Measurements from ENCODE around the gene FAM240B.

Gene FAM240B

DNA sequence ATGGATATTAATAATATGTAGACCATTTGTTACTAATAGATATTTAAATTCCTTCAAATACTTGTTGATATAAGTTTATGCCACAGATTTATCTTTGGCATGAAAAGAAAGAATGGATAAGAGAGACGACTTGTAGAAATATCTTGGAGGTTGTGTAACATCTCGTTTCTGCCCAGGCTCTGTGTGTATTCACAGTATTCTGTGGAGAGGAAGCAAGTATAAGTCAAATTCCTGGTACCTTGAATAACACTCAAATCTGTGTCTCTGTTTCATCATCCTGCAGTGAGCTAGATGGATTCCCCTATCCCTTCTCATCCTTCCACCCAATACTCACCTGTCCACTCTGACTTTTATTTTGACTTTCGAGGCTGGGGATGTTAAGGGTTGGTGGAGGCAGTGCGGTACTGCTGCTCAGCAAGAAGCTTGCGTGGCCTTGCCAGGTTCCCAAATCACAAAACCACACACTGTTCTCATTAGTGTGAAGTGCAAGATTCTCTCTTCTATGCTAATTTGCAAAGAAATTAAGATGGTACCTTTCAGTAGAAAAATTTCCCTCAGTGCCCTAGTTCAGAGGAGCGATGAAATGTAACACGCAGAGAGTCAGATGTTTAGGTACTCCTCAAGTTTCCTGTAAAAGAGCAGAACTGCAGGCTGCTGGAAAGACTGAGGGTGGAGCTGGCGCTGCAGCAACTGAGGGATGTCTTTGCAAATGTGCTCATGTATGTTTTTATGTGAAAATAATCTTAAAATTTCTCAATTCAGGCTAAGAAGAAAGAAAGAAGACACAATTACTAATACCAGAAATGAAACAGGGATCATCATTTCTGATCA, 57.0 kb downstream of the FAM240B start:
- DNase-seq: no peak

DNA sequence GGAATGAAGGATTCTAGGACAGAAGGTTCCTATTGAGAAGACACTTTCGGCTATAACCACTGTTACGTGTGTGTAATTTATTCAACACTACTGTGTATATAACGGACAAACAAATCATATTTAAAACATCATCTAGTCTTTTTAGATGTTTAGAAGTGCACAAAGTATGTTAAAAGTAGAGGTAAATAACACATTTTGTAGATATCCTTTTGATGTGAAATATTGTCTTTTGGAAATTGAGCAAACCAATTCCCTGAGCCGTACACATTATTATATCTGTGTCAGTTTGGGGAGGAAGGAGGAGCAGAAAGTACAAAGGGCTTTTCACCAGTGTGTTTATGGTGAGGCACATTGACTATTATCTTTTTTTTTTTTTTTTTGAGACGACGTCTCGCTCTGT, 60.4 kb downstream of the FAM240B start:
- no peak for DNase-seq

DNA sequence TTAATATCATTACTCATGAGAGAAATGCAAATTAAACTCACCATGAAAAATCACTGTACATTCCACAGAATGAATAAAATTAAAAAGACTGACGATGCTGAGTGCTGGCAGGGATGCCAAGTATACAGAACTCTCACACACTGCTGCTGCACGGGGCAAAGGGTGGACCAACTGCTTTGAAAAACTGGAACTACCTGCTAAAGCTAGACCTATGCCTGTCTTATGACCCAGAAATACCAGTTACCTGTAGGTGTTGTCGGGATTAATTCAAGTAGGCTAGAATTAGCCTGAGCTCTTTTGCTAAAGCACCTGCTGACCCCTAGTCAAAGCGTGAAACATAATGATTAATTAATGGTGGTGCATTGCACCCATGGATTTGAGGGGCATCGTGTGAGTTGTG, 63.0 kb downstream of the FAM240B start:
- no peak for DNase-seq

DNA sequence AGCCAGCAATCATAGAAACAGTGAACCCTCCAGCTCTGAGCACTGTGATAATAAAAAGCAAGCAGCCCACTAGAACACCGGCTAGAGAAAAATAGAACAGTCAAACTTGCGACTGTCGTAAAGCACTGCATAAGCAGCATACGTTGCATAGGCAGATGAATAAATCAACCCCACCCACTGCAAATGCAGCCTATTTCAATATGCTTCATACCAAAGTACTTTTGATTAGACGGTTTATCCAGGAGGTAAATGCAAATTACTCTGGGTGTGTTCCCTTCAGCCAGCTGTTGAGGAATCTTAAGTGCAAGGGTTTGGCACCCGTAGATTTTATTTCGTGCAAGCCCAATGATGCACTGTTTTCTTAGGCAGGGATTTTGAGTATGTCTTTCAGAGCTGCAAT, 67.4 kb downstream of the FAM240B start:
- DNase-seq: no peak

DNA sequence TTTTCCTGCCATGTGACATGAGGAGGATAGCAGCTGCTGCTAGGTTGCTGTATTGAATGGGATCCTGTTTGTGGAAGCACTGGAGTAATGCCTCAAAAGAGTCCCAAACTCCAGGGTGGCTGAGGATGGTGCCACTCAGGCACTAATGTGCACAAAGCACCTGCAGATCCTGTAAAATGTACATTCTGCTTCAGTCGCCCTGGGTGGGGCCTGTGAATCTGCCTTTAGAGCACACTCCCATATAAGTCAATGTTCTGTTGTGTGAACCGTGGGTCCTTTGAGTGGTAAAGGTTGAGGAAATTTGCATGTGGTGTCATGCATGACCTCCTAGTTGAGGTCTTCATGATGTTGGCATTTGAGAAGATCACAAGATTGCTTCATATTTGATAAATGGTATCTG, 67.9 kb downstream of the FAM240B start:
- no peak for DNase-seq

DNA sequence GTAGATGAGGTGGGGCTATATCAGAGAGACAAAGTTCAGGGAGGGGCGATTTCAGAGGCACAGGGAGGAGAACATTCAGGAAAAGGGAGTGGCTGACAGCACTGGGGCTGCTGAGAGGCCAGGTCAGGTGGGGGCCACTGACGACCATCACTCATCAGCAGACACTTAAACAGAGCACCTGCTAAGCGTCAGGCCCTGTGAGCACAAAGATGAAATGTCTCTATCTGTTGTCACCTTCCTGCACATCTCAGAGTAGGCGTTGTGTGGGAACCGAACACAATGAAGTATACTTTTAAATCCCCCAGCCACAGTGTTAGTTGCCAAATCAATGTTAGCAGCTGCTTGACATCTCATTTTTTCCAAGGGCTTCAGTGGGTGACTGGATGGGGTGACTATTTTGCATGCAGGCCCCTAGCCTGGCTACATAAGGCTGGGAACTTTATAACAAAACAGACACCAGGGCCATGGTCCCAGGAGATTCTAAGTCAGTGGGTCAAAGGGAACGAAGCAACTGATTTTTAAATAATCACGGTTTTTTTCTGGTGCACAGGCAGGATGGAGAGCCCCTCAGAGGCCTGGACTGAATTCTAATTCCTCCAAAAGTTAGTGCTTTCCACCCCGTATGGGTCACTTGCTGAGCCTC, 68.4 kb downstream of the FAM240B start:
- DNase-seq: no peak

DNA sequence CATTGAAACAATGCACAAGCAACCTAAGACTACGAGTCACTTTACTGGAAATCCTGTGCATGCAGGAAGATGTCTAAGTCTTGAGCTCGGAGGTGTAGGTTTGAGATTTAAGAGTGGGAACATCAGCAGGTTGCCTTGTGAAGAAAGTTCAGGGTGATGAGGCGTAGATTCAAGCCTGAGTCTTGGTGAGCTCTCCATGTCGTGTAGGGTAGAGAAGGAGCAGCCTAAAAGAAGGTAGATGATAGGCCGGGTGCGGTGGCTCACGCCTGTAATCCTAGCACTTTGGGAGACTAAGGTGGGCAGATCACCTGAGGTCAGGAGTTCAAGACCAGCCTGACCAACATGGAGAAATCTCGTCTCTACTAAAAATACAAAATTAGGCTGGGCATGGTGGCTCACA, 69.4 kb downstream of the FAM240B start:
- DNase-seq: no peak

DNA sequence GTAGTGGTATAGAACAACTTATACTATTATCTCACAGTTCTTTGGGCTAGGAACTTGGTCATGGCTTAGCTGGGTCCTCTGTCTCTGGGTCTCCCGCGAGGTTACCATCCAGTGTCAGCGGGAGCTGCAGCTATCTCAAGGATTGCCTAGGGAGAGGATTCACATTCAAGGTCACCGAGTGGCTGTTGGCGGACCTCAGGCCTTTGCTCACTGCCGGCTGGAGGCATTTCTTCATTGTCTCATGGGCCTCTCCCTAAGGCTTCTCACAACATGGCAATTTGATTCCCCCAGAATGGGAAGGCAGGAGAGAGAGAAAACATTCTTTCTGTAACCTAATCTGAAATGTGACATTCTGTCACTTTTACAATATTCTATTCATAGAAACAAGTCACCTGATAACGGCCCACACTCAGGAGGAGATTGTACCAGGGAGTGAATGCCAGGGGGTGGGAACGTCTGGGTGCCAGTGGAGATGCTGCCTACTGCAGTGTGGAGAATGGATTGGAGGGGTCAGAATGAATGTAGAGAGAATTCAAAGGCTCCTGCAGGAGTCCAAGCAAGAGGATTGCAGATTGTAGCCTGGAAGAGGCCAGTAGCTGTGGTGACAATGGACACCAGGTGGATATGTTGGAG, 70.1 kb downstream of the FAM240B start:
- no peak for DNase-seq

DNA sequence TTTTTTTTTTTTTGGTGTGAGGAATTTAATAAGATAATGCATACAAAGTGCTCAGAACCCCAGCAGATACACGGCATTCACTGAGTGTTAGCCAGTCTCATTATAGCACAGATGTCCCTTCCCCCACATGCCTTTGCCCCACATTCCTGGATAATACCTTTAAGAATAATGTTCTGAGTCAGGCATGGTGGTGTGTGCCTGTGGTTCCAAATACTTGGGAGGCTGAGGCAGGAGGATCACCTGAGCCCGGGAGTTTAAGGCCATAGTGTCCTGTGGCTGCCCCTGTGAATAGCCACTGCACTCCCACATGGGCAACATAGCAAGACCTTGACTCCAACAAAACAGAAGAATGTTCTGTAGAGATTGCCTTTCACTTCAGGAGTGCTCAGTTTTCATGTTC, 75.3 kb downstream of the FAM240B start:
- DNase-seq: no peak

Measured in NCI-H1694 (cell line).